GM19452 (cell line): Measurements from ENCODE around the gene HMX2.
"Not testable (repeated sequence)": the region's sequence is repeated elsewhere in the genome, so short reads cannot be mapped to it uniquely, and the experiment has no call there.

Experiments
- ATAC-seq: cut with Tn5 transposase; IDR thresholded peaks from one replicate; pipeline ENCODE4 v1.9.1; 2021; ENCODE audit not compliant: unreplicated experiment

The HMX2 gene

GRCh38 chr10:123150986-123151736, 3.2 kb downstream of the HMX2 start:
- no peak for ATAC-seq

- ATAC-seq, result no peak
Measured at GRCh38 chr10:123151737-123152135, 3.8 kb downstream of the HMX2 start.

GRCh38 chr10:123153486-123154091, 5.7 kb downstream of the HMX2 start:
- no peak for ATAC-seq

DNA sequence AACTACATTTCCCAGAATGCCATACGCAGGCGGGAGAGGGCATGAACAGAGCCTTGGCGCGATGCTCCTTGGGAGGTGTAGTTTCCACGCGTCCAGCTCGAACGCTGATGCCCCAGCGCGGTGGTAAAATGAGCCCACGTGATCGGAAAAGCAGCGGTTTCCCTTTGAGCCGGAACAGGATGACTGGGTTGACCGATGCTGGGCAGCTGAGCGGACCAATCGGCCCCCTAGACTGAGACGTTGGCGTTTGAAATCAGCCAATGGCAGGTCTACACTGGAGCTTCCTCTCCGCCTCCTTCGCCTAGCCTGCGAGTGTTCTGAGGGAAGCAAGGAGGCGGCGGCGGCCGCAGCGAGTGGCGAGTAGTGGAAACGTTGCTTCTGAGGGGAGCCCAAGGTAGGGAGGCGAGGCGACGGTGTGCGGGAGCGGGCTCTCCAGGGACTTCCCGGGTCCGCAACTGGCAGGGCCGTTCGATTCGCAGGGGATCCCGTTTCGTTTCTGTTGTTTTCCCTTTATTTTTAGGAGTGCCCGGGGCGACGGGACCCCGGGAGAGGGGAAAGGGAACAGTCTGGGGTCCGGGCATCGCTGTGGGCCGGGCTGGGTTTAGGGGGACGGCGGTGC, 6.3 kb downstream of the HMX2 start, which contains the start of gene BUB3:
BUB3 (plus strand) TSS at position 311 of the 619 bp plus-strand sequence. CDS start 516 bp downstream, outside the sequence.
- ATAC-seq, result peak; percentile 92

DNA sequence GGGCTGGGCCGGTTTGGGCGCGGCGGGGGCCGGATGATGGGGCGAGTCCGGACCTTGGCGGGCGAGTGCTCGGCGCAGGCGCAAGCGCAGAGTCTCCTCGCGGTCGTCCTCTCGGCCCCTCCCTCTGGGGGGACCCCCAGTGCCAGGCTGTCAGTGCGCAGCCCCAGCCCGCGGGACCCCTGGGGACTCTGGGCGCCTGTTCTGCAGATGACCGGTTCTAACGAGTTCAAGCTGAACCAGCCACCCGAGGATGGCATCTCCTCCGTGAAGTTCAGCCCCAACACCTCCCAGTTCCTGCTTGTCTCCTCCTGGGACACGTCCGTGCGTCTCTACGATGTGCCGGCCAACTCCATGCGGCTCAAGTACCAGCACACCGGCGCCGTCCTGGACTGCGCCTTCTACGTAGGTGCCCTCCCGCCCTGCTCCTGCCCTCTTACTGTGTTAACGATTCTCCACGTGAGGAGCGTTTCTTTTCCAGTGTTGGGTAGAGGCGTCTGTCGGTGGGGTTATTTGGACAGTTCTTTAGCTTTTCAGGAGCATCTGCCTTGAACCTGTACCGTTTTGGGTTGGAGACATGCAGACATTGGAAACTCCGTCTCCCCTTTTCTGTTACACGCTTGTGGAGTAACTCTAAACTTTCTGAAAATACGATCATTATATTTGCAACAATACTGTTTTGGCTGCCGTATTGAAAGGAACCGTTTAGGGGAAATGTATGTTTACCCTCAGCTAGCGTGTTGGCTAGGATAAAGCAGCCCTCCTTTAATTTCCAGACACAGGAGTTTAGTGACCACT, 7.0 kb downstream of the HMX2 start:
- ATAC-seq, result peak; percentile 46

- no peak for ATAC-seq
Measured at GRCh38 chr10:123156078-123156477, 8.1 kb downstream of the HMX2 start.

DNA sequence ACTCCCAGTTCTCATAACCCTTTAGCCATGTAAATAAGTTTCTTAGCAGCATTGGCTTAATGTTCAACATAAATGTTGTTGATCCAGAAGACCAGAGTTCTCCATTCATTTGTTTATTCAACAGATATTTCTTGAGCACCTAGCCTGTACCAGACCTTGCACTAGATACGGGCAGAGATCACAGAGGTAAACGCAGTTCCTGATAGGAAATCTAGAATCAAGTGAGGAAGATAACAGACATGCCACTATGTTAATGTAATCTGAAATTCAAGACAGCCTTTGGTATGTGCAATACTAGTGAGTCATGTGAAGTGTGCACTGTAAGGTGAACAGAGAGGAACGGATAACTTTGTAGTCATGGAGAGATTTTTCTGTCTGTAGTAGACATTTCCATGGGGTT, 9.3 kb downstream of the HMX2 start:
- ATAC-seq, result no peak

GRCh38 chr10:123158682-123159081, 10.7 kb downstream of the HMX2 start:
- no peak for ATAC-seq

GRCh38 chr10:123160311-123160980, 12.5 kb downstream of the HMX2 start:
- no peak for ATAC-seq

GRCh38 chr10:123164319-123164718, 16.4 kb downstream of the HMX2 start:
- no peak for ATAC-seq

GRCh38 chr10:123165445-123166072, 17.6 kb downstream of the HMX2 start:
- no peak for ATAC-seq

DNA sequence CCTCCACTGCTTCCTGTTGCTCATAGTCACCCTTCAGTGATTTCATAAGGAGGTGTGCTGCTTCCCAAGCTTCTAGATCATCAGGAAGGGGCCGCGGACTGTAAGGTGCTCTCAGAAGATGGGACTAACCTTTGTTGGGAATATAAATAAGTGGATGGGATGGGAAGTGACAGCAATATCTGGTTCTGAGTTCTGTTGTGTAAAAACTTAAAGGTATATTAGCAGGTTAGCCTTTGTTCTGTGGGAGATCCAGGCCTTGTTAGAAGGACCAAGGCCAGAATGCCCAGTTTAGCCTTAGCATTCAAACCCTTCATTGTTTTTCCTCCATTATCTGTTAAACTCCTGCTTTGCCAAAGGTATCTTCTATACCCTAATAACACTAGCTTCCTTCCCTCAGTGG, 18.7 kb downstream of the HMX2 start:
- no peak for ATAC-seq

DNA sequence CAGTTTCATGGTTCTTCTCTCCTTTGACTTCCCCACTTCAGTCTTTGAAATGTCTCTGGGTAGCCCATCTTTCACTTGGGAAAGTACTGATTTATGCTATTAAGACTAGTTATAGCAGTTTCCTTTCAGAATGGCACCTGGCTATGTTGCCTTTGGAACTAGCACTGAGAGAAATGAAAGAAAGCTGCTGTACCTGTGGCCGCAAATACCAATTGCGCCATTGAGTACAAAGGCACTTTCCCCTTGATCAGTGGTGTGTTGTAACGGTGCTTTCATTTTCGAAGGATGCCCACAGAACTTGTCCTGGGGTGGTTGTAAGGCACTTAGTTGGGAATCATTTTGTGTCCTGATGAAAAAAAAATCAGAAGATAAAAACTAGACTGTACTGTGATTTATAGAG, 23.0 kb downstream of the HMX2 start:
- no peak for ATAC-seq

DNA sequence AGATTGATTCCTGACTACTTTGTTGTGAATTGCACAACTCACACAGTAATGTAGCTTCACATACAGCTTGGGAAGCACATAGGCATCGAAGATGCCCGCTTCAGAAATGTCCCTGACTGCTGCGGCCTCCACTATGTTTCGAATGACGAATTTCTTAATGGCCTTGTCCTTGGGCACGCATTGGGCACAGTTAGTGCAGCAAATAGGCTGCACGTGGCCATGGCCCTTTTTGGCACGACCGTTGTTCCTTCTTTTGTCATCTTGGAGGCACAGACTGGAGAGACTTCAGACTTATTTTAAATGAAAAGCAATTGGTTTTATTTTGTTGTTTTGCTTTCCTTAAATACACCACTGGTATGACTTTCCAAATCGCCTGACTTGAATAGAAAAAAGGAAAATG, 23.7 kb downstream of the HMX2 start:
- not testable (repeated sequence) for ATAC-seq

- no peak for ATAC-seq
Measured at GRCh38 chr10:123175389-123176387, 27.8 kb downstream of the HMX2 start.

DNA sequence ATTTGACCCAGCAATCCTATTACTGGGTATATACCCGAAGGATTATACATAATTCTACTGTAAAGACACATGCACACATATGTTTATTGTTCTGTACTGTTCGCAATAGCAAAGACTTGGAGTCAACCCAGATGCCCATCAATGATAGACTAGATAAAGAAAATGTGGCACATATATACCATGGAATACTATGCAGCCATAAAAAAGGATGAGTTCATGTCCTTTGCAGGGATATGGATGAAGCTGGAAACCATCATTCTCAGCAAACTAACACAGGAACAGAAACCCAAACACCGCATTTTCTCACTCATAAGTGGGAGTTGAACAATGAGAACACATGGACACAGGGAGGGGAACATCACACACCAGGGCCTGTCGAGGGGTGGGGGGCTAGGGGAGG, 30.5 kb downstream of the HMX2 start:
- not testable (repeated sequence) for ATAC-seq

DNA sequence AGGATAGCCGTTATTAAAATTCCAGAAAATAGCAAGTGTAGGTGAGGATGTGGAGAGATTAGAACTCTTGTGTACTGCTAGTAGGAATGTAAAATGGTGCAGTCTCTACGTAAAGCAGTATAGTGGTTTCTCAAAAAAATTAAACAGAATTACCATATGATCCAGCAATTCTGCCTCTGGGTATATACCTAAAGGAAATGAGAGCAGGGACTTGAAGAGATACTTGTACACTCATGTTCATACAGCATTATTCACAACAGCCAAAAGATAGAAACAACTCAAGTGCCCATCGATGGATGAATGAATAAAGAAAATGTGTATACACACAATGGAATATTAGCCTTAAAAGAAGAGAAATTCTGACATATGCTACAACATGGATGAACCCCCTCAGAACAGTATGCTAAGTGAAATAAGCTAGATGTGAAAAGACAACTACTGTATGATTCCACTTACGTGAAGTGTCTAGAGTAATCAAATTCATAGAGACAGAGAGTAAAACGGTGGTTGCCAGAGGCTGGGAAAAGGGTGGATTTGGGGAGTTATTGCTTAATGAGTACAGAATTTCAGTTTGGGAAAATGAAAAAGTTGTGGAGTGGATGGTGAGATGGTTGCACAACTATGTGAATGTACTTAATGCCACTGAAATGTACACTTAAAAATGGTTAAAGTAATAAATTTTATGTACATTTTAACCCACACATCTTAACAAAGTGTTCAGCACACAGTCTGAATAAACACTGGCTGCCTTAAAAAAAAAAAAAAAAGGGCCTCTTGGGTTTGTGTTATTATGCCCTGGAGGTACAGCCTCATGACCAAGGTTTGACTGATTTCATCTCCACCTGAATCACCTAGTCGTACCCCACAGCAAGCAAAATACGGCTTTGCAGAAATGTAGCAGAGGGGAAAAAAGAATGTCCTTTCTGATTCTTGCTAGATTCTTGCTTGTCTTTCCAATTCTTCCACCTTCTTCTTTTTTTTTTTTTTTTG, 32.5 kb downstream of the HMX2 start:
- ATAC-seq, result no peak

GRCh38 chr10:123183724-123184123, 35.8 kb downstream of the HMX2 start:
- no peak for ATAC-seq
